Esophagus squamous epithelium (tissue), 5 donors: Measurements from ENCODE around the gene KRTAP20-4. TPM values are rescaled to one million over a fixed set of nuclear protein-coding genes. Genes with fewer than 3 reads are reported as not detected.

ENCODE experiments used
- DNase-seq: peaks from one replicate; lab custom pipeline; 2025; lab: John Stamatoyannopoulos, UW
- H3K27ac ChIP-seq, 4 donors: fragments of 200-600 bp; sonication (generic); one replicate each; pipeline ENCODE4 v1.5.1; 2016 to 2019; ENCODE audit warnings: mild to moderate bottlenecking in 1 of 4
- H3K27me3 ChIP-seq, 4 donors: fragments of 200-600 bp; sonication (generic); 1 replicate in 3 of 4; 2 replicates in 1 of 4; pipeline versions ENCODE4 v1.5.1 to v1.6.0; 2017 to 2021; ENCODE audit warnings: antibody characterized with exemption in 1 of 4
- H3K36me3 ChIP-seq, 3 donors: fragments of 200-600 bp; sonication (generic); one replicate each; pipeline ENCODE4 v1.5.1; 2016 to 2019
- H3K4me1 ChIP-seq, 3 donors: fragments of 200-600 bp; sonication (generic); one replicate each; pipeline ENCODE4 v1.5.1; 2017 to 2019
- H3K4me3 ChIP-seq, 4 donors: fragments of 200-600 bp; sonication (generic); 1 replicate in 3 of 4; 2 replicates in 1 of 4; pipeline ENCODE4 v1.5.1; 2016 to 2019; ENCODE audit warnings: mild to moderate bottlenecking in 2 of 4, moderate library complexity in 1 of 4
- H3K9me3 ChIP-seq, 3 donors: fragments of 200-600 bp; sonication (generic); one replicate each; pipeline ENCODE4 v1.5.1; 2016 to 2019
- POLR2A ChIP-seq, 4 donors: fragments of 450-650 bp; IDR thresholded peaks; one replicate each; pipeline ENCODE4 v1.6.1; 2017; ENCODE audit warnings: antibody characterized with exemption in 4 of 4, mild to moderate bottlenecking in 4 of 4, moderate library complexity in 3 of 4
- WGBS, 2 donors: methylation state at CpG; one replicate each; pipeline ENCODE4 v1.1.5; 2018; 5-methylcytosine and 5-hydroxymethylcytosine counted together
- intact Hi-C: fragments of 100-400 bp; cut with DNase I; formaldehyde crosslinking; loops from one replicate; pipeline ENCODE4 v1.15.0; 2022
- total RNA-seq, 4 donors: library from RNA; depleted of rRNA; stranded (reverse); fragments of >200 nt; gene quantifications; one replicate each; pipeline ENCODE4 v1.1.0, GENCODE V29; 2016
- TF ChIP-seq, protein P1 (sequence below), 6 experiments: fragments of 450-650 bp in 4 of 6; fragments of 200-600 bp in 2 of 6; sonication (generic) in 2 of 6; IDR thresholded peaks; one replicate each; pipeline ENCODE4 v1.5.1; 2016 to 2019; ENCODE audit warnings: antibody characterized with exemption in 6 of 6, mild to moderate bottlenecking in 4 of 6, moderate library complexity in 4 of 6
- donor health status: DM: yes; HTN: yes; CAD: no.

The KRTAP20-4 gene
- total RNA-seq, 4 donors from 2014 or later, result not detected

DNA sequence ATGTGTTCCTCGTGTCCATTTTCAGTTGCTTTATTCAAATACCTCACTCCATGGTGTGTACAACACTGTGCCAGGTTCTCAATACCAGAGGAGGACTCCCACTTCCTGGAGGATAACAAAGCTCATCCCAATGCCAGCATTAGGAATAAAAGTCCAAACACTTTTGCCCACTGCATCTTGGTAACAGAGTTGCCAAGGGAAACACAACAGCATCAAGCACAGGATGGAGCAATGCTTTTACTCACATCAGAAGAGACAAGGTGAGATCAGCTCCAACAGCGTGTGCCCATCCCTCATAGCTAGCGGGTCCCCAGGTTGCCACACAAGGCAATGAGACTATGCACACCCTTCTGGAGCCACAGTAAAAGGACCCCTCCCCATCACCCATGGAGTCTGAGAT, 2.9 kb downstream of the KRTAP20-4 start:
- TF ChIP-seq POLR2A (IDR thresholded peaks at IDR 0.05), result no peak
- TF ChIP-seq, protein P1, sequence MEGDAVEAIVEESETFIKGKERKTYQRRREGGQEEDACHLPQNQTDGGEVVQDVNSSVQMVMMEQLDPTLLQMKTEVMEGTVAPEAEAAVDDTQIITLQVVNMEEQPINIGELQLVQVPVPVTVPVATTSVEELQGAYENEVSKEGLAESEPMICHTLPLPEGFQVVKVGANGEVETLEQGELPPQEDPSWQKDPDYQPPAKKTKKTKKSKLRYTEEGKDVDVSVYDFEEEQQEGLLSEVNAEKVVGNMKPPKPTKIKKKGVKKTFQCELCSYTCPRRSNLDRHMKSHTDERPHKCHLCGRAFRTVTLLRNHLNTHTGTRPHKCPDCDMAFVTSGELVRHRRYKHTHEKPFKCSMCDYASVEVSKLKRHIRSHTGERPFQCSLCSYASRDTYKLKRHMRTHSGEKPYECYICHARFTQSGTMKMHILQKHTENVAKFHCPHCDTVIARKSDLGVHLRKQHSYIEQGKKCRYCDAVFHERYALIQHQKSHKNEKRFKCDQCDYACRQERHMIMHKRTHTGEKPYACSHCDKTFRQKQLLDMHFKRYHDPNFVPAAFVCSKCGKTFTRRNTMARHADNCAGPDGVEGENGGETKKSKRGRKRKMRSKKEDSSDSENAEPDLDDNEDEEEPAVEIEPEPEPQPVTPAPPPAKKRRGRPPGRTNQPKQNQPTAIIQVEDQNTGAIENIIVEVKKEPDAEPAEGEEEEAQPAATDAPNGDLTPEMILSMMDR (IDR thresholded peaks at IDR 0.05), result no peak
- Histone ChIP-seq H3K9me3 (peaks cover 0 to 20% (median 0%) of the 10 kb centered on the region in 3 donors), H3K27ac (no peak overlapping the region), H3K36me3 (no peaks in the 10 kb centered on the region), H3K4me3 (no peak overlapping the region), H3K27me3 (no peaks in the 10 kb centered on the region), H3K4me1 (no peaks in the 10 kb centered on the region)
- intact Hi-C loops, result no loop called here
- no peak for DNase-seq
- 75 to 78% methylated on average over 3 of the region's 3 CpGs for WGBS, 2 donors

DNA sequence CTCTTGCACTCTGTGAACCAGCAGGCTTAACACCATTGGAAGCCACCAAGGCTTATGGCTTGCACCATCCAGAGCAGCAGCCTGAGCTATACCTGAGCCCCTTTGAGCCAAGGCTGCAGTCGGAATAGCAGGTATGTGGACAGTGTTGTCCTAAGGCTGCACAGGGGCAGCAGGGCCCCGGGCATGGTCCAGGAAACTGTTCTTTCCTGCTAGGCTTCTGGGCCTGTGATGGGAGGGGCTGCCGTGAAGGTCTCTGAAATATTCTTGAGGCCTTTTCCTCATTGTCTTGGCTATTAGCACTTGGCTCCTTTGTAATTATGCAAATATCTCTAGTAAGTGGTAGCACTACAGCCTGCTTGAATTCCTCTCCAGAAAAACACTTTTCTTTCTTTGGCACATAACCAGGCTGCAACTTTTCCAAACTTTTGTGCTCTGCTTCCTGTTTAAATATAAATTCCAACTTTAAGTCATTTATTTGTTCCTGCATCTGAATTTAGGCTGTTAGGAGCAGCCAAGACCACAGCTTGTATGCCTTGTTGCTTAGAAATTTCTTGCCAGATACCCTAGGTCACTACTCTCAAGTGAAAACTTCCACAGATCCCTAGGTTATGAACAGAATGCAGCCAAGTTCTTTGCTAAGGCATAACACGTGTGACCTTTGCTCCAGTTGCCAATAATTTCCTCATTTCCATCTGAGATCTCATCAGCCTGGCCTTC, 5.2 kb downstream of the KRTAP20-4 start:
- Histone ChIP-seq H3K4me1 (no peaks in the 10 kb centered on the region), H3K36me3 (no peaks in the 10 kb centered on the region), H3K27ac (no peak overlapping the region), H3K9me3 (peaks cover 0 to 20% (median 0%) of the 10 kb centered on the region in 3 donors), H3K27me3 (no peaks in the 10 kb centered on the region), H3K4me3 (no peak overlapping the region)
- WGBS, 2 donors, result 49 to 70% methylated on average over 4 of the region's 4 CpGs
- intact Hi-C loops, result no loop called here
- DNase-seq, result no peak
- TF ChIP-seq POLR2A (IDR thresholded peaks at IDR 0.05), result no peak
- TF ChIP-seq, protein P1 (IDR thresholded peaks at IDR 0.05), result no peak

DNA sequence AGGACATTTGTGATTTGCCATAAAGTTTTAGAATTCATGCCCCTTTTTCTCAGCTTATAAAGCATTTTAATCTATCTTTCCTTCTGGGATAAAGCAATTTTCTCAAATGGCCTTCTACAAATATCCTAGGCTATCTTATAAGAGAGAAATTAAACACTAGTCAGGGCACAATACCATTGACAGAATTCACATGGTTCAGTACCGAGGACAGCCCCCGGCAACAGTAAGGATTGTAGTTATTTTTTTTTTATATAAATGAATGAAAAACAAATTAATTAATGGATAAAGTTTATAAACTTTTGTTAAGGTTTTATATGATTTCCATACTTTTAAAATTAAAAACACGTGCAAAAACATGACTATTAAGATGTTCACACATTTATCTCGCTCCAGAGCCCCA, 7.7 kb downstream of the KRTAP20-4 start:
- H3K4me3 ChIP-seq, result no peak overlapping the region
- 72 to 75% methylated on average over 4 of the region's 4 CpGs for WGBS, 2 donors
- no peaks in the 10 kb centered on the region for H3K4me1 ChIP-seq
- no peak overlapping the region for H3K27ac ChIP-seq
- H3K36me3 ChIP-seq, result no peaks in the 10 kb centered on the region
- peaks cover 0 to 15% (median 0%) of the 10 kb centered on the region in 3 donors for H3K9me3 ChIP-seq
- DNase-seq, result no peak
- TF ChIP-seq, protein P1 (IDR thresholded peaks at IDR 0.05), result no peak
- TF ChIP-seq POLR2A (IDR thresholded peaks at IDR 0.05), result no peak
- H3K27me3 ChIP-seq, result no peaks in the 10 kb centered on the region
- intact Hi-C loops, result no loop called here

DNA sequence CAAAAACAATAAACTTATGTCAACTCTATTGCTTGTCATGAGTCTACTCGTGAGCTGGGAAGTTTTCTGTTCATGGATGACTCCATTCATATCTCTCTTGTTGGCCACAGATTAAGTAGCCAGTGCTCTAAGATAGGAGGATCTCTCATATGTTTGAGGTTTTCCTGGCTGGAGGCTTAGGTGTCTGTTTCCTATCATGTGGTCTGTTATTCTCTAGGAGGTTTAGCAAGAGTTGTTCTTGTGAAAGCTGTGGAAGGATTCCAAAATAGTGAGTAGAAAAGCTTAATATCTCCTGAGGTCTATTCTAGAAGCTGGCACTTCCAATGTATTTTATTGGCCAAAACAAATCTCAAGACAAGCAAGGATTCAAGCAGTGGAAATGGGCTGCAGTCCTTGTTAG, 8.8 kb downstream of the KRTAP20-4 start:
- 46 to 50% methylated on average over 1 of the region's 1 CpG for WGBS, 2 donors
- peaks cover 0 to 11% (median 0%) of the 10 kb centered on the region in 3 donors for H3K9me3 ChIP-seq
- DNase-seq, result no peak
- TF ChIP-seq, protein P1 (IDR thresholded peaks at IDR 0.05), result no peak
- TF ChIP-seq POLR2A (IDR thresholded peaks at IDR 0.05), result no peak
- H3K4me1 ChIP-seq, result no peaks in the 10 kb centered on the region
- H3K27ac ChIP-seq, result no peak overlapping the region
- H3K4me3 ChIP-seq, result no peak overlapping the region
- no peaks in the 10 kb centered on the region for H3K27me3 ChIP-seq
- H3K36me3 ChIP-seq, result no peaks in the 10 kb centered on the region
- intact Hi-C loops, result no loop called here

DNA sequence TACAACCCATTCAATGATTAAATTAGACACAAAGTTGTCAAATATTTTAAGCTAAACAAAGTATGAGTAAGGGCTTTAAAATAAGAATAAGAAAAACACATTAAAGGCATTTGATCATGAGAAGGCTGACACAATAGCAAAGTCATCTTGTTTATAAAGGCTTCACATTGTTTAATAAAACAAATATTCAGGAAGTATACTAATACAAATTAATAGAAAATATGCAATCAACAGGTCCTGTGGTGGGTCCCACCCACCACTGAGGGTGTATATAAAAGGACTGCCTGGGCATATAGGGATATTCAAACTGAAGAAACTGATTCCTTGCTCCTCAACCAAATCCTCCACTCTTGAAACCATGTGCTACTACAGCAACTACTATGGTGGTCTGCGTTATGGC, 14.5 kb downstream of the KRTAP20-4 start, which contains the start of gene KRTAP20-2:
Gene KRTAP20-2 (plus strand): TSS at position 301 of the 400 bp plus-strand sequence. CDS start 58 bp downstream, at position 359.
- Histone ChIP-seq H3K9me3 (no peaks in the 10 kb centered on the region), H3K36me3 (no peaks in the 10 kb centered on the region), H3K27ac (no peak within 1 kb of the TSS), H3K4me1 (no peaks in the 10 kb centered on the region), H3K4me3 (no peak within 1 kb of the TSS), H3K27me3 (no peaks in the 10 kb centered on the region)
- TF ChIP-seq POLR2A (IDR thresholded peaks at IDR 0.05), result no peak
- TF ChIP-seq, protein P1 (IDR thresholded peaks at IDR 0.05), result no peak
- 71 to 100% methylated on average over 1 of the region's 1 CpG for WGBS, 2 donors
- DNase-seq, result no peak
- intact Hi-C loops, result no loop called here
